Gastroesophageal sphincter (tissue), 4 donors: ENCODE measurements around the gene PGRMC2. TPM values are rescaled to one million over a fixed set of nuclear protein-coding genes. Genes with fewer than 3 reads are reported as not detected.

Source experiments
- ATAC-seq: fragments of 150-250 bp; one replicate; pipeline ENCODE4 v1.9.1; 2016; ENCODE audit warnings: mild to moderate bottlenecking, moderate library complexity
- H3K27ac ChIP-seq, 4 donors: fragments of 200-600 bp; sonication (generic) in 3 of 4; 1 replicate in 3 of 4; 2 replicates in 1 of 4; pipeline ENCODE4 v1.5.1; 2016 to 2019
- H3K27me3 ChIP-seq: fragments of 200-600 bp; sonication (generic); one replicate; pipeline ENCODE4 v1.5.1; 2019
- H3K36me3 ChIP-seq, 2 donors: fragments of 200-600 bp; sonication (generic); one replicate each; pipeline ENCODE4 v1.5.1; 2019; ENCODE audit warnings: control low read depth in 1 of 2
- H3K4me1 ChIP-seq, 3 donors: fragments of 200-600 bp; sonication (generic); 1 replicate in 2 of 3; 2 replicates in 1 of 3; pipeline ENCODE4 v1.5.1; 2016 to 2019; ENCODE audit warnings: control low read depth in 2 of 3
- H3K4me3 ChIP-seq, 2 donors: fragments of 200-600 bp; sonication (generic); one replicate each; pipeline ENCODE4 v1.5.1; 2019; ENCODE audit warnings: mild to moderate bottlenecking in 1 of 2, moderate library complexity in 1 of 2
- H3K9me3 ChIP-seq, 3 donors: fragments of 200-600 bp; sonication (generic); one replicate each; pipeline ENCODE4 v1.5.1; 2017 to 2019; ENCODE audit warnings: control low read depth in 2 of 3
- CTCF ChIP-seq, 4 experiments: fragments of 200-600 bp in 2 of 4; fragments of 450-650 bp in 2 of 4; sonication (generic) in 1 of 4; IDR thresholded peaks; one replicate each; pipeline ENCODE4 v1.5.1; 2017 to 2019; ENCODE audit warnings: antibody characterized with exemption in 4 of 4, mild to moderate bottlenecking in 2 of 4, moderate library complexity in 2 of 4
- EP300 ChIP-seq: sonication (generic); formaldehyde crosslinking; IDR thresholded peaks from one replicate; pipeline ENCODE4 v1.6.1; 2017; ENCODE audit warnings: antibody characterized with exemption, mild to moderate bottlenecking
- POLR2A ChIP-seq, 2 donors: fragments of 450-650 bp; IDR thresholded peaks; one replicate each; pipeline ENCODE4 v1.6.1; 2017; ENCODE audit warnings: antibody characterized with exemption in 2 of 2, mild to moderate bottlenecking in 2 of 2, moderate library complexity in 1 of 2
- POLR2AphosphoS5 ChIP-seq: sonication (generic); formaldehyde crosslinking; IDR thresholded peaks from one replicate; pipeline ENCODE4 v1.6.1; 2017; ENCODE audit warnings: antibody characterized with exemption
- WGBS, 2 donors: methylation state at CpG; one replicate each; pipeline ENCODE4 v1.1.5; 2018; ENCODE audit warnings: low coverage in 1 of 2; 5-methylcytosine and 5-hydroxymethylcytosine counted together
- total RNA-seq, 4 donors: library from RNA; depleted of rRNA; stranded (reverse); fragments of >200 nt; gene quantifications; one replicate each; pipeline ENCODE4 v1.1.0, GENCODE V29; 2016

The PGRMC2 gene
- total RNA-seq, 4 donors from 2014 or later, result 47.3 to 79.2 (median 64.7) TPM

GRCh38 chr4:128298146-128298758, 10.6 kb upstream of the PGRMC2 start:
- no peak for TF ChIP-seq POLR2A (IDR thresholded peaks at IDR 0.05)
- TF ChIP-seq EP300, result no peak
- TF ChIP-seq POLR2AphosphoS5, result no peak
- TF ChIP-seq CTCF (IDR thresholded peaks at IDR 0.05), result no peak
- WGBS, 2 donors, result 84 to 94% methylated on average over 6 to 7 of the region's 7 CpGs
- no peak overlapping the region for H3K27ac ChIP-seq

GRCh38 chr4:128295255-128295654, 7.6 kb upstream of the PGRMC2 start:
- H3K27ac ChIP-seq, result no peak overlapping the region
- H3K4me1 ChIP-seq, result no peaks in the 10 kb centered on the region
- no peak for ATAC-seq
- 87% methylated on average over 2 of the region's 2 CpGs; no CpG with 5 or more reads in 1 of the 2 donors for WGBS, 2 donors
- H3K36me3 ChIP-seq, result no peaks in the 10 kb centered on the region
- no peaks in the 10 kb centered on the region for H3K9me3 ChIP-seq
- H3K27me3 ChIP-seq, result no peaks in the 10 kb centered on the region
- no peak for TF ChIP-seq CTCF (IDR thresholded peaks at IDR 0.05)
- no peak for TF ChIP-seq POLR2A (IDR thresholded peaks at IDR 0.05)
- H3K4me3 ChIP-seq, result no peak overlapping the region

More at GRCh38 chr4:128298146-128298758, 10.6 kb upstream of the PGRMC2 start:
- Histone ChIP-seq H3K4me3 (no peak overlapping the region), H3K9me3 (no peaks in the 10 kb centered on the region), H3K36me3 (peaks cover 0 to 6% of the 10 kb centered on the region in 2 donors), H3K4me1 (no peaks in the 10 kb centered on the region), H3K27me3 (no peaks in the 10 kb centered on the region)
- no peak for ATAC-seq

- Histone ChIP-seq H3K36me3 (no peaks in the 10 kb centered on the region), H3K27ac (no peak overlapping the region), H3K27me3 (no peaks in the 10 kb centered on the region), H3K4me1 (no peaks in the 10 kb centered on the region), H3K9me3 (no peaks in the 10 kb centered on the region), H3K4me3 (no peak overlapping the region)
- ATAC-seq, result no peak
- WGBS, 2 donors, result 81 to 100% methylated on average over 3 of the region's 3 CpGs
- TF ChIP-seq POLR2A (IDR thresholded peaks at IDR 0.05) (no peak), CTCF (IDR thresholded peaks at IDR 0.05) (no peak), EP300 (no peak), POLR2AphosphoS5 (no peak)
These were observed 6.9 kb upstream of the PGRMC2 start for GRCh38 chr4:128294464-128294863.

GRCh38 chr4:128292349-128292748, 4.7 kb upstream of the PGRMC2 start:
- no peak for TF ChIP-seq POLR2AphosphoS5
- TF ChIP-seq EP300, result no peak
- TF ChIP-seq CTCF (IDR thresholded peaks at IDR 0.05), result no peak
- TF ChIP-seq POLR2A (IDR thresholded peaks at IDR 0.05), result no peak
- WGBS, 2 donors, result 50 to 72% methylated on average over 1 to 2 of the region's 2 CpGs
- Histone ChIP-seq H3K36me3 (no peaks in the 10 kb centered on the region), H3K27ac (no peak overlapping the region), H3K4me3 (no peak overlapping the region), H3K9me3 (no peaks in the 10 kb centered on the region), H3K4me1 (peaks cover 0 to 8% (median 0%) of the 10 kb centered on the region in 3 donors), H3K27me3 (no peaks in the 10 kb centered on the region)
- no peak for ATAC-seq

GRCh38 chr4:128291096-128291495, 3.5 kb upstream of the PGRMC2 start:
- Histone ChIP-seq H3K27me3 (no peaks in the 10 kb centered on the region), H3K9me3 (no peaks in the 10 kb centered on the region), H3K4me3 (no peak overlapping the region), H3K36me3 (no peaks in the 10 kb centered on the region), H3K4me1 (peaks cover 0 to 12% (median 0%) of the 10 kb centered on the region in 3 donors), H3K27ac (no peak overlapping the region)
- 83 to 100% methylated on average over 1 to 2 of the region's 2 CpGs for WGBS, 2 donors
- TF ChIP-seq POLR2AphosphoS5 (no peak), CTCF (IDR thresholded peaks at IDR 0.05) (no peak), EP300 (no peak), POLR2A (IDR thresholded peaks at IDR 0.05) (no peak)
- ATAC-seq, result no peak
